Lung (tissue), 12 donors: Measurements from ENCODE around the gene KIAA0232. TPM values are rescaled to one million over a fixed set of nuclear protein-coding genes. Genes with fewer than 3 reads are reported as not detected.

Source experiments
- ATAC-seq: fragments of 200-7000 bp; cut with Tn5 transposase; one replicate; pipeline ENCODE4 v1.9.1; 2020; ENCODE audit warnings: moderate number of reproducible peaks; ENCODE audit not compliant: insufficient read depth, low FRiP score
- DNase-seq, 3 donors: peaks; one replicate each; pipeline ENCODE4 v3.0.0-alpha.2; 2013 to 2017
- H3K27ac ChIP-seq, 2 donors: one replicate each; pipeline ENCODE4 v1.5.1; 2013; ENCODE audit warnings: mild to moderate bottlenecking in 2 of 2, moderate library complexity in 2 of 2, control low read depth in 1 of 2, inconsistent platforms in 1 of 2, low read depth in 1 of 2, low read length in 1 of 2
- H3K27me3 ChIP-seq, 3 donors: one replicate each; pipeline ENCODE4 v1.5.1; 2013; ENCODE audit warnings: low read length in 2 of 3; ENCODE audit not compliant: control insufficient read depth in 3 of 3, insufficient read depth in 3 of 3
- H3K36me3 ChIP-seq, 4 donors: one replicate each; pipeline ENCODE4 v1.5.1; 2013; ENCODE audit warnings: low read length in 4 of 4, mild to moderate bottlenecking in 1 of 4, moderate library complexity in 1 of 4; ENCODE audit not compliant: control insufficient read depth in 4 of 4, insufficient read depth in 4 of 4
- H3K4me1 ChIP-seq, 5 donors: one replicate each; pipeline ENCODE4 v1.5.1; 2013; ENCODE audit warnings: low read length in 5 of 5, mild to moderate bottlenecking in 2 of 5, moderate library complexity in 1 of 5; ENCODE audit not compliant: control insufficient read depth in 5 of 5, insufficient read depth in 5 of 5
- H3K4me3 ChIP-seq: one replicate; pipeline ENCODE4 v1.5.1; 2013; ENCODE audit warnings: mild to moderate bottlenecking, control low read depth, moderate library complexity
- H3K9ac ChIP-seq, 2 donors: one replicate each; pipeline ENCODE4 v1.5.1; 2013; ENCODE audit warnings: low read length in 2 of 2, control low read depth in 1 of 2; ENCODE audit not compliant: insufficient read depth in 1 of 2
- H3K9me3 ChIP-seq, 4 donors: one replicate each; pipeline ENCODE4 v1.5.1; 2013; ENCODE audit warnings: low read length in 3 of 4, mild to moderate bottlenecking in 1 of 4, moderate library complexity in 1 of 4; ENCODE audit not compliant: control insufficient read depth in 4 of 4, insufficient read depth in 3 of 4
- CTCF ChIP-seq: IDR thresholded peaks from 2 replicates; pipeline ENCODE4 v1.5.1; 2012; ENCODE audit warnings: mild to moderate bottlenecking; ENCODE audit errors: control extremely low read depth, extremely low read depth
- WGBS, 2 donors: extraction: QIAGEN DNeasy Blood & Tissue Kit; methylation state at CpG; one replicate each; pipeline ENCODE4 v1.1.7; 2013; 5-methylcytosine and 5-hydroxymethylcytosine counted together
- polyA plus RNA-seq, 2 donors: library from polyadenylated mRNA; stranded (reverse); fragments of 200-250 nt; gene quantifications; one replicate each; pipeline ENCODE4 v1.2.1, GENCODE V29; 2013
- total RNA-seq, 2 donors: library from RNA; depleted of rRNA in 1 of 2; stranded (reverse); fragments of >200 nt in 1 of 2; gene quantifications; one replicate each; pipeline ENCODE4 v1.2.1, GENCODE V29; 2014 to 2021
- donor health status: control.
- donor health status: control.
- donor health status: Bipolar disorder and iron deficiency.
- donor health status: healthy.
- donor health status: DM: yes; HTN: yes; CAD: no.

Gene KIAA0232
- total and polyA plus RNA-seq, 4 donors = 6.8 to 34.6 (median 18.7) TPM

GRCh38 chr4:6929339-6929811 lies 146.8 kb downstream of the KIAA0232 start:
- DNase-seq (no peak), ATAC-seq (no peak)
- H3K4me1 ChIP-seq = peaks cover 0 to 26% (median 10%) of the 10 kb centered on the region in 5 donors
- H3K9ac ChIP-seq = no peak overlapping the region
- no peak overlapping the region for H3K27ac ChIP-seq
- H3K27me3 ChIP-seq = no peaks in the 10 kb centered on the region
- TF ChIP-seq CTCF = no peak
- peaks cover 0 to 4% (median 0%) of the 10 kb centered on the region in 4 donors for H3K9me3 ChIP-seq
- WGBS, 2 donors = 70 to 83% methylated on average over 9 of the region's 9 CpGs
- no peak overlapping the region for H3K4me3 ChIP-seq
- H3K36me3 ChIP-seq = peaks cover 0 to 8% (median under 1%) of the 10 kb centered on the region in 4 donors

- ATAC-seq = no peak
- no peak overlapping the region for H3K4me3 ChIP-seq
- peaks cover 0 to 4% (median 0%) of the 10 kb centered on the region in 4 donors for H3K9me3 ChIP-seq
- H3K36me3 ChIP-seq = peaks cover 0 to 3% (median 0%) of the 10 kb centered on the region in 4 donors
- H3K9ac ChIP-seq = no peak overlapping the region
- no peak for DNase-seq
- no peaks in the 10 kb centered on the region for H3K27me3 ChIP-seq
- peaks cover 0 to 26% (median 10%) of the 10 kb centered on the region in 5 donors for H3K4me1 ChIP-seq
- H3K27ac ChIP-seq = no peak overlapping the region
- no peak for TF ChIP-seq CTCF
- 54 to 85% methylated on average over 15 of the region's 15 CpGs for WGBS, 2 donors
These were observed 147.4 kb downstream of the KIAA0232 start for GRCh38 chr4:6929812-6930464.

GRCh38 chr4:6932475-6932874 lies 149.9 kb downstream of the KIAA0232 start:
- Histone ChIP-seq H3K9me3 (peaks cover 0 to 2% (median 0%) of the 10 kb centered on the region in 4 donors), H3K4me3 (no peak overlapping the region), H3K36me3 (no peaks in the 10 kb centered on the region), H3K27ac (no peak overlapping the region), H3K9ac (no peak overlapping the region), H3K27me3 (no peaks in the 10 kb centered on the region), H3K4me1 (peaks cover 0 to 17% (median 3%) of the 10 kb centered on the region in 5 donors)
- no peak for DNase-seq
- no peak for TF ChIP-seq CTCF
- no peak for ATAC-seq
- 97 to 99% methylated on average over 3 of the region's 3 CpGs for WGBS, 2 donors
